PC-9 (cell line): ENCODE measurements around the gene CNOT1. TPM values are rescaled to one million over a fixed set of nuclear protein-coding genes. Genes with fewer than 3 reads are reported as not detected.

Experiments used
- BruUV-seq: library from RNA; stranded (reverse); fragments of 400-500 nt; replicated peaks from 2 replicates; lab custom pipeline; 2021; lab: Mats Ljungman, UMichigan
- CTCF ChIA-PET: fragments of 300-600 bp; sonication (Branson Sonifier 250); formaldehyde crosslinking; loops from one replicate; lab custom pipeline; 2022; ENCODE audit warnings: antibody characterized with exemption; lab: Charles Lee
- POLR2A ChIA-PET: fragments of 300-600 bp; sonication (Branson Sonifier 250); formaldehyde crosslinking; loops from one replicate; lab custom pipeline; 2022; ENCODE audit warnings: antibody characterized with exemption; ENCODE audit not compliant: unreplicated experiment; lab: Charles Lee
- DNase-seq, 2 experiments: peaks; one replicate each; pipeline versions ENCODE4 v3.0.0 to v3.0.0-alpha.2; 2015 to 2022; ENCODE audit warnings: mixed read lengths in 1 of 2
- H2AFZ ChIP-seq: fragments of 200-600 bp; sonication (generic); 2 replicates; pipeline ENCODE4 v1.8.1; 2017; ENCODE audit warnings: antibody characterized with exemption
- H3F3A ChIP-seq: fragments of 200-600 bp; sonication (generic); 2 replicates; pipeline ENCODE4 v1.8.1; 2017; ENCODE audit warnings: antibody characterized with exemption, mild to moderate bottlenecking, low read depth; ENCODE audit not compliant: insufficient read depth
- H3K27ac ChIP-seq: fragments of 200-600 bp; sonication (generic); 2 replicates; pipeline ENCODE4 v1.6.1; 2016; ENCODE audit warnings: mixed run types
- H3K27me3 ChIP-seq: fragments of 200-600 bp; sonication (generic); 2 replicates; pipeline ENCODE4 v1.6.1; 2016; ENCODE audit warnings: low read depth, mixed run types; ENCODE audit not compliant: insufficient read depth
- H3K36me3 ChIP-seq: fragments of 200-600 bp; sonication (generic); 2 replicates; pipeline ENCODE4 v1.6.1; 2016; ENCODE audit warnings: low read depth, mixed run types
- H3K4me1 ChIP-seq: fragments of 200-600 bp; sonication (generic); replicated peaks from 2 replicates; pipeline ENCODE4 v1.6.1; 2016; ENCODE audit warnings: mixed run types; ENCODE audit not compliant: insufficient read depth
- H3K4me2 ChIP-seq: fragments of 200-600 bp; sonication (generic); 2 replicates; pipeline ENCODE4 v1.6.1; 2017; ENCODE audit warnings: mixed run types
- H3K4me3 ChIP-seq: fragments of 200-600 bp; sonication (generic); 2 replicates; pipeline ENCODE4 v1.6.1; 2016; ENCODE audit warnings: mixed run types
- H3K79me2 ChIP-seq: fragments of 200-600 bp; sonication (generic); 2 replicates; pipeline ENCODE4 v1.6.1; 2017; ENCODE audit warnings: low read depth, mixed run types
- H3K9me2 ChIP-seq: fragments of 200-600 bp; sonication (generic); 2 replicates; pipeline ENCODE4 v1.8.1; 2017; ENCODE audit warnings: mild to moderate bottlenecking; ENCODE audit not compliant: insufficient read depth
- H3K9me3 ChIP-seq: fragments of 200-600 bp; sonication (generic); 2 replicates; pipeline ENCODE4 v1.8.1; 2016; ENCODE audit warnings: low read depth; ENCODE audit not compliant: insufficient read depth
- H4K20me1 ChIP-seq: fragments of 200-600 bp; sonication (generic); 2 replicates; pipeline ENCODE4 v1.8.1; 2017; ENCODE audit not compliant: insufficient read depth
- CTCF ChIP-seq: fragments of 200-600 bp; sonication (generic); conservative IDR thresholded peaks from 2 replicates; pipeline ENCODE4 v1.6.1; 2017; ENCODE audit warnings: mixed run types, antibody characterized with exemption, mild to moderate bottlenecking, moderate library complexity
- EZH2 ChIP-seq: fragments of 200-600 bp; sonication (generic); IDR thresholded peaks from 2 replicates; pipeline ENCODE4 v1.8.0; 2017; ENCODE audit warnings: antibody characterized with exemption, low read depth
- intact Hi-C: fragments of 100-400 bp; cut with micrococcal nuclease; formaldehyde crosslinking; loops from one replicate; pipeline ENCODE4 v1.10.0; 2022; ENCODE audit not compliant: unreplicated experiment
- total RNA-seq: library from RNA; stranded (reverse); gene quantifications from 2 replicates; pipeline ENCODE4 v1.2.3, GENCODE V29; 2021

The CNOT1 gene
- total RNA-seq, 1 experiment from 2014 or later: 233 TPM

GRCh38 chr16:58487566-58488351 is 141.9 kb downstream of the CNOT1 start:
- ChIA-PET CTCF (interaction anchor here (0.9 to 2.2 kb wide), 5 partner anchors 52 to 463 kb away, joined by 4 to 23 read pairs (median 5); no protein-coding TSS in a partner anchor), POLR2A (no interaction called here)
- peak; percentile 58 to 77 for DNase-seq
- Histone ChIP-seq H3K79me2 (no peaks in the 10 kb centered on the region), H4K20me1 (no peaks in the 10 kb centered on the region), H2AFZ (no peak overlapping the region), H3K27me3 (no peaks in the 10 kb centered on the region), H3K36me3 (no peaks in the 10 kb centered on the region), H3K4me3 (no peak overlapping the region), H3K9me3 (no peaks in the 10 kb centered on the region), H3K4me1 (no peaks in the 10 kb centered on the region), H3F3A (no peaks in the 10 kb centered on the region), H3K9me2 (no peaks in the 10 kb centered on the region), H3K4me2 (peak overlapping the region; percentile 61), H3K27ac (no peak overlapping the region)
- peak; percentile 92 for TF ChIP-seq CTCF
- TF ChIP-seq EZH2: no peak
- intact Hi-C loops: loop anchor here (1.0 to 2.0 kb wide), 3 partner anchors 143 to 189 kb away; no protein-coding TSS in a partner anchor
- BruUV-seq: no TSS peak

- CTCF ChIA-PET: no interaction called here
Measured at GRCh38 chr16:58485184-58485887, 144.3 kb downstream of the CNOT1 start.

More at GRCh38 chr16:58485184-58485887, 144.3 kb downstream of the CNOT1 start:
- Histone ChIP-seq H3K4me3 (no peak overlapping the region), H3K36me3 (no peaks in the 10 kb centered on the region), H3K79me2 (no peaks in the 10 kb centered on the region), H4K20me1 (no peaks in the 10 kb centered on the region), H3K9me3 (no peaks in the 10 kb centered on the region), H3K4me1 (no peaks in the 10 kb centered on the region), H3K27ac (no peak overlapping the region), H3F3A (no peaks in the 10 kb centered on the region), H3K4me2 (no peak overlapping the region), H2AFZ (no peak overlapping the region), H3K27me3 (no peaks in the 10 kb centered on the region), H3K9me2 (no peaks in the 10 kb centered on the region)
- POLR2A ChIA-PET: no interaction called here
- intact Hi-C loops: no loop called here
- no TSS peak for BruUV-seq
- TF ChIP-seq EZH2: no peak
- TF ChIP-seq CTCF: no peak
- DNase-seq: no peak
